ENCODE data around the gene LANCL1. TPM values are rescaled to one million over a fixed set of nuclear protein-coding genes. Genes with fewer than 3 reads are reported as not detected.
A peak's percentile ranks its signal among the peaks of the same experiment; 100 is the strongest.

The LANCL1 gene
- total RNA-seq, 1 donor from 2014 or later, result 32.6 TPM

DNA sequence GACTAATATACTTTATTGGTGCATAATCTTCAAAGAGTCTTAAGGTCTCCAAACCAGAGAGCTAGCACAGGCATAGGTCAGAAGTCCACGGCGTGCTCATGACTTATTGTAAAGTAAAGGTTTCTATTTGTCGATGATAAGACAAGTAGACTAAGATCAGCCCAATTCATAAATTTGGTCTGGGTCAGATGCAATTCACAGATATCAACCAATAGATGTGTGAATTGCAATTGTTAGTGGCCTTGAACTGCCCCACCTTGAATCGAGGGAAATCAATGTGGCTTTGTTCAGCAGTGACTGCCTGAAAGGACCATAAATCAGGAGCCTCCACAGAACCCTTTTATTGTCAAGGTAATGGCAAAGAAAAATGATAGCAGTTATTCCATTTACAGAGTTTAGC is 40.7 kb upstream of the LANCL1 start:
- Histone ChIP-seq H3K36me3 (no peaks in the 10 kb centered on the region), H3K9me3 (peaks cover 5% of the 10 kb centered on the region), H3K4me3 (no peak overlapping the region), H3K27me3 (ENCODE audit: low read depth) (no peaks in the 10 kb centered on the region), H3K27ac (no peak overlapping the region), H3K4me1 (no peaks in the 10 kb centered on the region)
- ATAC-seq (no peak), DNase-seq (no peak)
- TF ChIP-seq, protein P1, sequence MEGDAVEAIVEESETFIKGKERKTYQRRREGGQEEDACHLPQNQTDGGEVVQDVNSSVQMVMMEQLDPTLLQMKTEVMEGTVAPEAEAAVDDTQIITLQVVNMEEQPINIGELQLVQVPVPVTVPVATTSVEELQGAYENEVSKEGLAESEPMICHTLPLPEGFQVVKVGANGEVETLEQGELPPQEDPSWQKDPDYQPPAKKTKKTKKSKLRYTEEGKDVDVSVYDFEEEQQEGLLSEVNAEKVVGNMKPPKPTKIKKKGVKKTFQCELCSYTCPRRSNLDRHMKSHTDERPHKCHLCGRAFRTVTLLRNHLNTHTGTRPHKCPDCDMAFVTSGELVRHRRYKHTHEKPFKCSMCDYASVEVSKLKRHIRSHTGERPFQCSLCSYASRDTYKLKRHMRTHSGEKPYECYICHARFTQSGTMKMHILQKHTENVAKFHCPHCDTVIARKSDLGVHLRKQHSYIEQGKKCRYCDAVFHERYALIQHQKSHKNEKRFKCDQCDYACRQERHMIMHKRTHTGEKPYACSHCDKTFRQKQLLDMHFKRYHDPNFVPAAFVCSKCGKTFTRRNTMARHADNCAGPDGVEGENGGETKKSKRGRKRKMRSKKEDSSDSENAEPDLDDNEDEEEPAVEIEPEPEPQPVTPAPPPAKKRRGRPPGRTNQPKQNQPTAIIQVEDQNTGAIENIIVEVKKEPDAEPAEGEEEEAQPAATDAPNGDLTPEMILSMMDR (IDR thresholded peaks at IDR 0.05), result no peak
- intact Hi-C loops (cut with DNase I), result no loop called here

DNA sequence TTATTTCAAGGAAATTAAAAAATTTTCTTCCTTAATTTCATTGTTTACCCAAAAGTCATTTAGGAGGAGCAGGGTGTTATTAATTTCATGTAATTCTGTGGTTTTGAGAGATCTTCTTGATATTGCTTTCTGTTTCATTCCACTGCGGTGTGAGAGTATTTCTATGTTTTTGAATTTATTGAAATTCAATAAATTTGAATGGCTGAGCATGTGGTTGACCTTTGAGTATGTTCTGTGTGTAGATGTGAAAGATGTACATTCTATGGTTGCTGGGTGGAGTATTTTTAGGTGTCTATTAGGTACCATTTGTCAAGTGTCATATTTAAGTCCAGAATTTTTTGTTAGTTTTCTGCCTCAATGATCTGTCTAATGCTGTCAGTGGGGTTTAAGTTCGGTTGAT is 39.4 kb upstream of the LANCL1 start:
- no peak for DNase-seq
- intact Hi-C loops (cut with DNase I), result no loop called here
- H3K9me3 ChIP-seq, result peaks cover 5% of the 10 kb centered on the region

DNA sequence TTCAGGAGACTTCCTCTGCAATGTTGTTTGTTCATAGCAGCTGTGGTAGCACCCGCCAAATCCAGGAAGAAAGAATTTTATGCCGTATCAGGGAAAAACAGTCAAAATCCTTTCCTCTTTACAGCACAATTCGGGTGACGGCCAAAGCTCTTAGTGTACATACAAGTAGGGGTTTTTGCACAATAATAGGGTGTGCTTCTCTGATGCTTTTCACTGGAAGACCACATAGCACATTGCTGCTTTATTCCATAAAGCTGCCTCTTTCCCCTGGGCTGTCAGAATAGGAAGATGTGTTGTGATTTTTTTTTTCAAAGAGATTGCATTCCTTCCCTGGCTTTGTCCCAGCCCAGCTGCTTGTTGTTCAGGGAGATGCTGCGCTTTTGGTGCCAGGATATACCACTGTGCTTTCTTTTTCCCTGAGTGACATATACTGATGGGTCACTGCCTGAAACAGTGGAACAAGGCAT is 27.2 kb upstream of the LANCL1 start:
- H3K27me3 ChIP-seq (ENCODE audit: low read depth), result no peaks in the 10 kb centered on the region
- H3K4me3 ChIP-seq, result peak overlapping the region; percentile 40
- H3K36me3 ChIP-seq, result no peaks in the 10 kb centered on the region
- DNase-seq (no peak), ATAC-seq (peak; percentile 29 to 41)
- no peaks in the 10 kb centered on the region for H3K4me1 ChIP-seq
- TF ChIP-seq, protein P1 (IDR thresholded peaks at IDR 0.05), result no peak
- H3K27ac ChIP-seq, result no peak overlapping the region
- no peaks in the 10 kb centered on the region for H3K9me3 ChIP-seq
- intact Hi-C loops (cut with DNase I), result no loop called here

More for the DNA sequence above, 39.4 kb upstream of the LANCL1 start:
- no peaks in the 10 kb centered on the region for H3K36me3 ChIP-seq
- H3K27ac ChIP-seq, result no peak overlapping the region
- H3K27me3 ChIP-seq (ENCODE audit: low read depth), result no peaks in the 10 kb centered on the region
- ATAC-seq, result no peak
- TF ChIP-seq, protein P1 (IDR thresholded peaks at IDR 0.05), result no peak
- H3K4me3 ChIP-seq, result no peak overlapping the region
- H3K4me1 ChIP-seq, result no peaks in the 10 kb centered on the region

DNA sequence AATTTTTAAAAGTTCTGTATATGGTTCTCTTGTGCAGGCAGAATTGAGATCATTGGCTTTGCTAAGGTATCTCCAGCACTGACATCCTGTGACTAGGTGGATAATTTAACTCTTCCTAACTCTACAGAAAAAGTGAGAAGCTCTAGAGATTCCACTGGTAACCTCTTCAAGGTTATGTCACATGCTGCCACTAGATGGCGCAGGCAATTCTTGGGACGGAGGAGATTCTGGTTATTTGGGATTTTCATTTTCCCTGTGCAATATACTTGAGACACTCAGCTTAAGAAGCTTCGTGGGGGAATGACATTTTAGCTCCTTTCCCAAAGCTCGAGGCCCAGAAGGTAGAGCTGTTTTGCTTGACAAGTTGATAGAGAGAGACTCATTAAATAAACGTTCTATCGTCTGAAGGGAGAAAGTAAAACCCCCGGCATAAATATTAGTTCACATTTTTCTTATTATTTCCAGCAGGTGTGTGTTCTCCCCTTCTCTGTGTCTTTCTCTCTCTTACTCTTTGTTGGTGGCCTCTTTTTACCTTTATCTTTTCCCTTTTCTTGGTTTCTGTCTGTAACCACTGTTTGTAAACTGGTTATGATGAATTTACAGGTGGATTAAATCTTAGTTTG is 26.6 kb upstream of the LANCL1 start:
- TF ChIP-seq, protein P1 (IDR thresholded peaks at IDR 0.05), result peak; percentile 83
- intact Hi-C loops (cut with DNase I), result no loop called here
- H3K4me1 ChIP-seq, result no peaks in the 10 kb centered on the region
- H3K27ac ChIP-seq, result no peak overlapping the region
- DNase-seq (no peak), ATAC-seq (peak; percentile 69 to 85)
- no peaks in the 10 kb centered on the region for H3K36me3 ChIP-seq
- H3K4me3 ChIP-seq, result peak overlapping the region; percentile 40
- no peaks in the 10 kb centered on the region for H3K9me3 ChIP-seq
- H3K27me3 ChIP-seq (ENCODE audit: low read depth), result no peaks in the 10 kb centered on the region

DNA sequence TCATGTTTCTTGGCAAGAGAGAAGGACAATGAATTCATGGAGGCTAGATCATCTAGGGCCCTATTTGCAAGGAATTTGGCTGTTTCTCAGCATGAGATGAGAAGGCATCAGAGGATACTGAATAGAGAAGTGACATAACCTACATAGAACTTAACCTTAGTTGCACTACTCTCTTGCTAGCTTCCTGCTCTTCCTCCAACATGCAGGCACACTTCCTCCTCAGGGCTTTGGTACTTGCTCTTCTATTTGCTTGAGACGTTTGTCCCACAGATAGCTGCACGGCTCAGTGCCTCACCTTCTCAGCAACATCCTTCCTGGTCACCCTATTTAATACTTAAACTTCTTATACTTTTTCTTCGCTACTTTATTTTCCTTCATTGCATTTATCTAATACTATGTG is 20.0 kb upstream of the LANCL1 start:
- no peaks in the 10 kb centered on the region for H3K9me3 ChIP-seq
- no peak overlapping the region for H3K4me3 ChIP-seq
- no peaks in the 10 kb centered on the region for H3K27me3 ChIP-seq (ENCODE audit: low read depth)
- H3K27ac ChIP-seq, result no peak overlapping the region
- no peaks in the 10 kb centered on the region for H3K4me1 ChIP-seq
- ATAC-seq (no peak), DNase-seq (no peak)
- intact Hi-C loops (cut with DNase I), result no loop called here
- no peaks in the 10 kb centered on the region for H3K36me3 ChIP-seq
- TF ChIP-seq, protein P1 (IDR thresholded peaks at IDR 0.05), result no peak

Data from lower lobe of right lung (tissue), 2 donors.